D341Med (cell line): Measurements from ENCODE around the gene HMOX1.

Source experiments
- DNase-seq: peaks from one replicate; pipeline ENCODE4 v3.0.0; 2012; ENCODE audit warnings: low spot score

Gene HMOX1

DNA sequence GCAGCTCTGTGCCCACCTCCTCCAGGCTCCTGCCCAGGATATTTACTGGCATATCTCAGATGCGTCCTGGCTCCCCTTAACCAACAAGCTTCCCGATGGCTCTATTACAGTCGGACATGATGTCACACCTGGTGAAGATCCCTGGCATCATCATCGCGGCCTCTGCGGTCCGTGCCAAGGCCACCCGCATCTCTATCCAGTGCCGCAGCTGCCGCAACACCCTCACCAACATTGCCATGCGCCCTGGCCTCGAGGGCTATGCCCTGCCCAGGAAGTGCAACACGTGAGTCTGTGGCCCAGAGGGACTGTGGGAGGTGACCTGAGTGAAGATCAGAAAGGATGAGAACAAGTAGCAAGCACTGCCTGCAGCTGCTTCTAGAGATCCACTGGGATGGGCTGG lies 25.5 kb downstream of the HMOX1 start:
- DNase-seq, result no peak

DNA sequence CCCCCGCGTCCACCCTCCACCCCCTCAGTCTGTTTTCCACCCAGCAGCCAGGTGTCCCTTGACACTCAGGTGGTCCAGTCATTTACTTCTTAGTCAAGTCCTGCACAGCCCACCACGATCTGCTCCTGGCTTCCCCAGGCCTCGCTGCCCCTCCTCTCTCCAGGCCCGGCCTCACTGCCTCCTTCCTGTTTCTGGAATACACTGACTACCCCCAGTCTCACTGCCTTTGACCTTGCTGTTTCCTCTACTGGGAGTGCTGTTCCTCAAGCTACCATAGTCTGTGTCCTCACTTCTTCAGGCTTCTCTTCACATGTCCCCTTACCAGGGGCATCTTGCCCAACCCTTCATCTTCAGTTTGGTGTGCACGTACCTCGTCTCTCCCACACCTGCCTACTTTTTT lies 26.5 kb downstream of the HMOX1 start:
- DNase-seq, result no peak

DNA sequence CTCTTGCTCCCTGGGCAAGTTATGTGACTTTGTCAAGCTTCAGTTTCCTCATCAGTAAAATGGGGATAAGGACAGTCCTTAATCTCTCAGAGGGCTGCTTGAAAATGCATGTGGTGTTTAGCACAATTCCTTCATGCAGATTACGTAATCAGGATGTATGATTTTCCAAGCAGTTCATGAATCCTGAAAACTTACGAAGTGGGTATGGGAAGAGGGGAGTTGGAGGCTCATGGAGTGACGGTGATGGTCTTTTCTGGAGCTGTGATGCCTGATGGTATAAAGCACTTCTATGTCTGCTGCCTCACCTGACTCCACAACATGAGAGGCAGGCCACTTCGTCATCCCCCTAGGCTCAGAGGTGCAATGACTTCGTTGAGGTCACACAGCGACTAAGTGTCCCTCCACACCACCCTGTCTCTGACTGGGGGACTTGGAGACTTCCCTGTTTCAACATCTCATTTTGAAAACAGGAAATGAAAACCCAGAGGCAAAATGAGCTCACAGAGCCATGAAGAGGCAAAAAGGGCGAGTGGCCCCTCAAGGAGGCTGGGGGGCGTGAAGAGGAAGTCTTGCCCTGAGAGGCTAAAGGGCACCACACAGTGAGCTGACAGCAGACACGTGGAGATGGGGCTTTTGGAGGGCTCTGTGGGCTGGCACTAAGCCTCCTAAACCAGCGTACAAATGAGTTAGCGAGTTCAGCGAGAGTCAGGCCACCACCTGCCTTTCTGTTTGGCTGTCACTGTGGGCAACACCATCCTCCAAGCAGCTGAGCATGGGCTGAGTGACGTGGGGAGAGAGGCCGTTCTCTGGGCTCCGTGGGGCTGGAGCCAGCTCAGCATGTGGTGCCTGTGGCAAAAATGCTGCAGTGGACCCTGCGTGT lies 29.1 kb downstream of the HMOX1 start:
- no peak for DNase-seq

DNA sequence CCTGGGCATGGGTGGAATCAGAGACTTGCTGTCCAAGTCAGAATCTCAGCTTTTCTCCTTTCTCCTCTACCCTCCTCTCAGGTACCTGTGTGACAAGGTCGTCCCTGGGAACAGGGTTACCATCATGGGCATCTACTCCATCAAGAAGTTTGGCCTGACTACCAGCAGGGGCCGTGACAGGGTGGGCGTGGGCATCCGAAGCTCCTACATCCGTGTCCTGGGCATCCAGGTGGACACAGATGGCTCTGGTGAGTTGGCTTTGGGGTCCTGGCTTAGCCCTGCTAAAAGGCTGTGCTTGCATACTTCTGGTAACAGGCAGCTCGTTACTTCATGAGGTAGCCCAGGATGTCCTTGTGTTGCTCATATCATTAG lies 29.8 kb downstream of the HMOX1 start:
- no peak for DNase-seq

DNA sequence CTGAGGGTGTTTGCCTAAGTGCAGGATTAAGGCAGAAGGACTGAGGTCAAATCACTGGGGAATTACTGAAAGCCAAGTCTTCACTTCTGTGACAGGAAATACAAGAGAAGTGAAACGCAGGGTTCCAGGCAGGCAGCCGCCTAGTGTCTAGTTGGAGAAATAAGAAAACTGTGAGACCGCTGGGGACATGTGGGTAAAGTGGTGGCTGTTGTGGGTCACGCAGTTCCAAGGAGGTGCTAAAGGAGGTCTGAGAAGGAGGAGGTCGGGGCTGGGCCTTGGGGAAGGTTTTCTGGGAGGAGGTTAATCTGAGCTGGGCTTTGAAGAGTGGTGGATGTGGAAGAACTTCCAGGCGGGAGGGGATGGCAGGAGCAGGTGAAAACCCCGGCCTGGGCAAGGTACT lies 30.2 kb downstream of the HMOX1 start:
- DNase-seq, result no peak

DNA sequence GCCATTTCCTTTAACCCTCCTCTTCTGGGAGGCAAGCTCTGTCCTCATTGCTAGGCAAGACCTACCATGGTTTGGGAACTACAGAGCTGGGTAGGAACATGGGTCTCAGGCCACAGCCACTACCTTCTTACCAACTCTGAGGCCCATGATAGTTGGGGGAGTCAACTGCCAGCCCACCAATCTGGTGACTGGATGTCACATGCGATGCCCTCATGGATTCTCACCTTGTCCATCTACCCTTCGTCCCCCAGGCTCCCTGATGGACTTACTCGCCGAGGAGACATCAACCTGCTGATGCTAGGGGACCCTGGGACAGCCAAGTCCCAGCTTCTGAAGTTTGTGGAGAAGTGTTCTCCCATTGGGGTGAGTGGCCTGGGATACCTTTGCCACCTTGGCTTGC lies 32.7 kb downstream of the HMOX1 start:
- no peak for DNase-seq

DNA sequence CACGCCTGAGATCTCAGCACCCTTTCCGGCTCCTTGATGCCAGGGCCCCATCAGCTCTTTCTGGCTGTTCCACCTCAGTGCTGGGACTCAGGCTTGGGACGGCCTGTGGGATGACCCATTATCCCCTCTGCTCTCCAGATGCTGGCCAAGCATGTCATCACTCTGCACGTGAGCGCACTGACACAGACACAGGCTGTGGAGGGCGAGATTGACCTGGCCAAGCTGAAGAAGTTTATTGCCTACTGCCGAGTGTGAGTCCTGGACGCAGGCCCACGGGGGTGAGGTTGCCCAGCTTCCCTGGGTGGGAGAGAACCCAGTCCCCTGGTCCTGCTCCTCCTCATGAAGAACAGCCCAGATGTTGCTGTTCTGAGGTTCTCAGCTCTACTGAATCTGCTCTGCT lies 36.7 kb downstream of the HMOX1 start:
- no peak for DNase-seq

DNA sequence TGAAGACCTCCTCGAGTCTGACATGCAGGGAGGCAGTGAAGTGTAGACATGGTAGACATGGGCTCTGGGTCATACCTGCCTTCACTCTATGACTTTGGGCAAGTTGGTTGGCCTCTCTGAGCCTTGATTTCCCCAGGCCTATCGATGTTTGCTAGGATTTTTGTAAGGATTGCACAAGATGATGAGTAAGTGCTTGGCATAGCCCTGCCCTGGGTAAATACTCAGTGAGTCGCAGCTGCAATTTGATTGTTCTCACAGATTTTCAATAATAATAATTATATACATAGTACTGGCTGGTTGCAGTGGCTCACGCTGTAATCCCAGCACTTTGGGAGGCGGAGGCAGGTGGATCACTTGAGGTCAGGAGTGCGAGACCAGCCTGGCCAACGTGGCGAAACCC lies 37.2 kb downstream of the HMOX1 start:
- no peak for DNase-seq

DNA sequence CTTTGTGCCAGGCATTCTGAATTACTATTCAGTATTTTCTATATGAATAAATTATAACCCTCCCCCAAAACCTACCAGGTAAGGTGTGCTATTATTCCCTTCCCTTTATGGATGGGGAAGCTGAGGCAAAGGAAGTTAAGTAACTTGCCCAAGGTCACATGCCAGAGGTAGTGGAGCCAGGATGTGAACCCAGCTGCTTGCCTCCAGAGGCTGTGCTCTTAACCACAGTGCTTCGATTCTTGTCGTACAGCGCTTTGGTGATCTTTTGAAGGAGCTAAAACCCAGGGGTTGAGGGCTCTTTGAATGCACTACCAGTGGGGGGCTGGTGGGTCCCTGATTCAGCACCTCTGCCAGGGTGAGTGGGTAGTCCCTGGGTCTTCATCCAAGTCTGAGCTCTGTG lies 37.8 kb downstream of the HMOX1 start:
- no peak for DNase-seq

DNA sequence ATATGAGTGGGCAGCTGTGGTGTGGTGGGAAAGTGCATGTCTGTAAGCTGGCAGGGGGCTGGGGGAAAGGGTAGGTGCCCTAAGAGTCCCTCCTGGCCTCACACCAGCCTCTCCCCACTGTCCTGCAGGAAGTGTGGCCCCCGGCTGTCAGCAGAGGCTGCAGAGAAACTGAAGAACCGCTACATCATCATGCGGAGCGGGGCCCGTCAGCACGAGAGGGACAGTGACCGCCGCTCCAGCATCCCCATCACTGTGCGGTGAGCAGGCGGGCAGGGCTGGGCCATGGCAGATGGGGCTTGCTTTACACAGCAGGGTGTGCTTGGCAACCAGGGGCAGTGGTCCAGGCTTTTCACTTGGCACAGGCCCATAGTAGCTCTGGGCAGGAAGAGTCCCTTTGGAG lies 38.9 kb downstream of the HMOX1 start:
- DNase-seq, result no peak

DNA sequence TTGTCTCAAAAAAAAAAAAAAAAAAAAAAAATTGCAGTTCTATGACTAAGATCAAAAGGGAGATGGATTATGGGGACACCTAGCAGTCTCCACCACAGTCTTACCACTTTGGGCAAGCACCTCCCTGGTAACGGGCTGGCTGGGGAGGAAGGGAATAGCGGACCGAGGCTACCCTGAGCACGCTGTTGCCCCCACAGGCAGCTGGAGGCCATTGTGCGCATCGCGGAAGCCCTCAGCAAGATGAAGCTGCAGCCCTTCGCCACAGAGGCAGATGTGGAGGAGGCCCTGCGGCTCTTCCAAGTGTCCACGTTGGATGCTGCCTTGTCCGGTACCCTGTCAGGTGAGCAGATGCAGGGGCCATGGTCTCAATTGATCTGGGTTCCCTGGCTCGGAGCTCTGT lies 40.2 kb downstream of the HMOX1 start:
- DNase-seq, result no peak

DNA sequence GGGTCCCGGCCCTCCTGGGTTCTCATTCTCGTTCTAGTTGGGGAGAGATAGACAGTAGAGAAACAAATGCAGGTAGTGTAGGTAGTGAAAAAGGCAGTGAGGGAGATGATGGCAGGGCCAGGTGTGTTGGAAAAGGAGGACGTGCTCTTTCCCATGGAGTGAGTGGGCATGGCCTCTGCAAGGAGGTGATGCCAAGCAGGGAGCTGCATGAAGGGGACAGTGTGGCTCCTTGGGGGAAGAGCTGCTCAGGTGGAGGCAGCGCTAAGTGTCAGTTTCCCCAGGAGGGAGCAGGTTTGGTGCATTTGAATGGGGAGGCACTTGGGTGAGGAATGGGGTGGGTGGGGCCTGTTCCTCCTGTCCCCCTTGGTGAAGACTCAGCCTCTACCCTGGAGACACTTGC lies 41.2 kb downstream of the HMOX1 start:
- DNase-seq, result no peak

DNA sequence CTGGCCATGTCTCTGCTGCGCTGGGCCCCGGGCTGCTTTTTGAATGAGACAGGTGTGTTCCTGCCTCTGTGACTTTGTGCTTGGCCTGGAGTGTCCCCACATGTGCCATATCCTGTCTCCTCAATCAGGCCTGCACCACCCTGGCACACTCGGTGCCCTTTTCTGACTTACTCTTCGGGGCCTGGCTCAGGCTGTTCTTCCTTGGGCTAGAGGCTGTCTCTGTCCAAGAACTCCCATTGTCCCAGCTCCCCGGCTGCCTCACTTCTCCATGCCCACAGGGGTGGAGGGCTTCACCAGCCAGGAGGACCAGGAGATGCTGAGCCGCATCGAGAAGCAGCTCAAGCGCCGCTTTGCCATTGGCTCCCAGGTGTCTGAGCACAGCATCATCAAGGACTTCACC lies 42.0 kb downstream of the HMOX1 start:
- DNase-seq, result no peak

DNA sequence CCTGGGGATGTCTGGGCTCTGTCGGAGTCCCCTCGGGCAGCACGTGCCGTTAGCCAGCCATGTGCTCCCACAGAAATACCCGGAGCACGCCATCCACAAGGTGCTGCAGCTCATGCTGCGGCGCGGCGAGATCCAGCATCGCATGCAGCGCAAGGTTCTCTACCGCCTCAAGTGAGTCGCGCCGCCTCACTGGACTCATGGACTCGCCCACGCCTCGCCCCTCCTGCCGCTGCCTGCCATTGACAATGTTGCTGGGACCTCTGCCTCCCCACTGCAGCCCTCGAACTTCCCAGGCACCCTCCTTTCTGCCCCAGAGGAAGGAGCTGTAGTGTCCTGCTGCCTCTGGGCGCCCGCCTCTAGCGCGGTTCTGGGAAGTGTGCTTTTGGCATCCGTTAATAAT lies 43.2 kb downstream of the HMOX1 start:
- no peak for DNase-seq

DNA sequence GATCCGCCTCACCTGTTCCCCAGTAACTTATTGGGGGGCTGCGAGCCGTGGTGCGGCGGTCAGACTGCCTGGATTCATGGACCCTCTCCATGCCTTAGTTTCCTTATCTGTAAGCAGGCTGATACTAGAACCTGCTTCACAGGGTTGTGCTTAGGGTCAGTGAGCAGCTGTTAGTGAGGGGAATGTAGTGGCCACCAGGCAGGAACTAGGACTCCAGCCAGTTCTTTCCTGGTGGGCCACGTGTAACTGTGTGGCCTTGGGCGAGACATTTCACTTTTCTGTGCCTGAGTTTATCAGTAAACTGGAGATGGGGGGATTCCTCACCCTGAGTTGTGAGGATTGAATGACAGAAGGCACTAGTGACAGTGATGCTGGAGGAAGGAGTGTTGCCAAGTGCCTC lies 43.9 kb downstream of the HMOX1 start:
- DNase-seq, result no peak

DNA sequence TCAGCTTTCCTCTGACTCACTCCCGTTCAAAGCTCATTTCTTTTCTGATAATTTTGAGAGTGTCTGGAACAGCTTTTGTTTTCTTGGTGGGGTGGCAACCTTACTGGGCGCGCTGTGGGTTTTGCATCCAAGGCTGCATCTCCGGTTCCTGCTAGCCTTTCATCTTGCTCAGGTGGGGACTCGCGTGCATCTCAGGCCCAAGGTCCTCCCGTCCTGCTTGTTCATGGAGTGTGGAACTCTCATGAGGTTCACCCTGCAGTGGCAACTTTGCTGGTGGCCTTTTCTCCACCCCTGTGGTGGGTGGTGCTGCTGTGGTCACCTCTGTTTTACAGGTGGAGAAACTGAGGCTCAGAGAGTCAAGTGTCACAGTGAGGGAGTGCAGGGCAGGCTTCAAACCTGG lies 44.6 kb downstream of the HMOX1 start:
- DNase-seq, result no peak

DNA sequence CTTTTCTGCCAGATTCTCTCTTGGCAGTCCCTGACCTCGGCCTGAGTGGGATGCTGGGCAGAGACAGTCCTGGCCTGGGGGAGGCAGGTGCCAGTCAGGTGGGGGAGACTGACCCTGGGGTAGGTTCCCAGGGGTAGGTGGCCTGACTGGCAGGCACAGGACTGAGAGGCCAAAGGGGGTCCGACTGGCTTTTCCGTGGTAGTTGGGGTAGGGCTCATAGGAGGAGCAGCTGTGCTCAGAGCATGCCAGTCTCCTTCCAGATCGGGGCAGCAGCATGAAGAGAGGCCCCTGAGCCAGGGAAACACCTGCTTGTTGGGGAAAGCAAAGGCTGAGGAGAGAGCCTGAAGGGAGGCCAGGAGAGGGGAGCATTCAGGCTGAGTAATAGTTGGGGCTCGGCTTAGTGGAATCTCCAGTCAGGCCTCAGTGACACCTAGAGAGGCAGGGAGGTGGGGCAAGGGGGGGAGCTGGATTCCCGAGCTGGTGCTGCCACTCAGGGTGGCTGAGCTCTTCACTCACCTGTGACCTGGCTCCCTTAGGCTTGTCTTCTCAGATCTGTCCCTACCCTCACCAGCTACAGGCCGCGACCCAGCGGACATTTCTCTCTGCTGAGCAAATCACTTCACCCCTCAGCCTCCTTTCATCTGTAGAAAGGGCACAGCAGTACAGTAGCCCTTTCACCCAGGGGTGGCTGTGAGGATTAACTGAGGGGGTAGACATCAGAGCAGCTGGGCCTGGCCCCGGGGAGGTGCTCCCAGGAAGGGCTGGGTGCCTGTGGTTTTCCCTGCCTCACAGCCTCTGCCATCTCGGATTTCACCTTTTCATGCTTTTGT lies 45.3 kb downstream of the HMOX1 start:
- no peak for DNase-seq

DNA sequence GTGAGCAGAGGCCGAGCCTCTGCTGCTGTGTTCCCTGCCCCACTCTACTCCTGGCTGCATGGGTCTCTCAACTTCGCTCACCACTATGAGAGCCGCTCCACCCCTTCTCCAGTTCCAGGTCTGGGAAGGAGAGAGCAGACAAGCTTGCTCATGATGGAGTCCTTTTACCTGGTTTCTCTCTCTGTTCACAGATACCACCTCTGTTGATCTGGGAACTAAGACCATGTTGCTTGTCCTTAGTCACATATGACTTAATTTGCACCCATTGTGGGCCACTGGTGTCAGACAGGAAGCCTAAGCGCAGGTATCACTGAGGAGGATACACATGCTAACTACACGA lies 45.9 kb downstream of the HMOX1 start:
- no peak for DNase-seq

DNA sequence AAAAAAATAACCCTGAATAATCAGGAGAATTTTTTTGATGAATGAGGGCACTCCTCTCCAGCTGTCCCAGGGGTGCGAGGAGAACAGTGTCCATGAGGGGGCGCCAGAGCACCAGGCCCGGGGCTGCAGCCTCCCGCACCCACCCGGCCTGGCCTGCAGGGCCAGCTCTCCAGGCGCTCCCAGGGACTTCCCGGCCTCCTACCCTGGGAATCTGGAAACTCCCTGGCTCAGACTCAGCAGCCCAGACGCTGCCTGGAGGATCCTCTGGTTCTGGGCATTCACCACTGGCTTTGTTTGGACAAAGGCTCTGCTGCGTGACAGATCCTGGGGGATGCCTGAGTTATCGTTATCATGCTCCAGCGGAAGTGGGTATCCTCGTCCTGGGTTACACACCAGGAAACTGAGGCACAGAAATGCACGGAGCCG lies 50.0 kb downstream of the HMOX1 start:
- DNase-seq, result peak; percentile 96

DNA sequence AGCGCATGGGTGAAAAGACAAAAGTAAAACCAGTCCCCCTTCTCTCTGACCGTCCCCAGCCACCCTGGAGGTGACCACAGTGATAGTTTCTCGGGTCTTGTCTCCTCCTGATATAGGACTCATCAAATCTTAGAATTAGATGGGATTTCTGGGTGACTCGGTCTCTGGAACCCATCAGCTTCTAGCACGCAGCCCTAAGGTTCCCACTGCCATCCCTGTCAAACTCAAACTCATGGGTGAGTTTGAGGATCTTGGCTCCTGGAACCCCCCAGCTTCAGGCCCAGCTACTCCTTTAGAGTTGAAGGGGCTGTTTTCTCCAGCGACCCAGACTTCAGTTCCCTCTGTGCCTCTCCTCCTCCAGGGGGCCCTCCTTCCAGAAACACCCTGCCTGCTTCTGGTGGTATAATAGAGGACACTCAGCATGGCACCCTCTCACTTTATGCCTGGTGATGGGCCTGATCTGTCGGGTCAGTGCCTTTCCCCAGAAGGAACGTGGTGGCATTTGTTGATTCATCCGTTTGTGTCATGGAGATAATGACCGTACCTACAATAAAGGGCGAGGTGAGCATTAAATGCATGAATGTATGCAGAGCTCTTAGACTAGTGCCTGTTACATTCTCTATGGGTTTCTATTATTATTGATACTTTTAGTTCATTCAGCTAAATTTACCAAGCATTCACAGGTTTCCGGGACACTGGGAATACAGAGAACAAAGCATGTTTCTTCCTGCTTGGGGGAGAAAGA lies 50.8 kb downstream of the HMOX1 start:
- DNase-seq, result no peak

DNA sequence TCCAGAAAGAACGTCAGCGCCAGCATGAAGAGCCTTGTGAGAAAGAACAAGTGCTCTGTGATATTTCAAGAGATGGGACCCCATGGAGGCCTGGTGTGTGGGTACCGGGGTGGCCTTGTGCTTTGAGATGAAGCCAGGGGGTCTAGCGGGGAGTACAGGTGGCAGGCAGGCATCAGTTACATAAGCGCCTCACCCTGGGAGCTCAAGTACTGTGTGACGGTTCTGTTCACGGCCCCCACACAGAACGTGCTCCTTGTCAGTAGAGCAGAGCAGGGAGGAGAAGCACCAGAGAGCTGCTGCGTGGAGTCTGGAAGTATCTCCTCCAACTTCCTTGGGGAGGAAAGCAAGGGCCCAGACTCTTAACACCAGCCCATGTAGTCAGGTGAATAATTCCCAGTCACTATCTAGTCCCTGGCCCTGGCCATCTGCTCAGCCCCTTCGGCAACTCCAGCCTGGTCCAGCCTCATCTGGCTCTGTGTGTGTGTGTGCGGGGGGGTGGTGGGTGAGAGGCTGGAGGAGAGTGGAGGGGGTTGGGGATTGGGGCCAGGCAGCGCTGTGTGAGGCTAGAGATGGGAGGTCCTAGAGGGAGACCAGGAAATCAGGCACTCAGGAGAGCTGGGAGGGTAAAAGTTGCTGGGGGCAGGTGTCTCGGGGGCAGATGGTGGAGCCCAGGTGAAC lies 51.5 kb downstream of the HMOX1 start:
- DNase-seq, result no peak

DNA sequence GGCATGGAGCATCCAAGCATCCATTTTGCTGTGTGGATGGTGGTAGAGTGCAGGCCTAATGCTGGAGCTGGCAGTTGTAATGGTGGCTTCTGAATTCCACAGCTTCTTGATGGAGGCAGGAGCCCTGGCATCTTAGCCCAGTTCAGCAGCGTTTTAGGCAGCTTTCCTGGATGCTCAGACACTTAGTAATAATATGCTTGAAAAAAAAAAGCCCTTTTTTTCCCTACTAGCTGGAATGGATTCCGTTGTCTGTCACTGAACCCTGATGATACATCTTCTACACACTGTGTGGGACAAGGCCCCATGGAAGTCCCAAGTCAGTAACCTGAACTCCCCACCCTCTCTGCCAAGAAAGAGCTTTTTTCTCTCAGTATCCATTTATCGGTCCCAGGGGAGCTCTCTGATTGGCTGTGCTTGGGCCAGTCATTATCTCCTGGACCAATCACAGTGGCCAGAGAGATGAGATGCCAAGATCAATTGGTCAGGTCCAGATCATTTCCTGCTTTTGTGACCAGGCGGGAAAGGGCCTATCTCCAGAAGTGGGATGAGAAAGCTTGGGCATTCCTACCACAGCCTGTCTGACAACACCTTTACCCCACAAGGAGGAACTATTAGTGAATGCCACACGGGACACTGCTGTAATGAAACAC lies 53.3 kb downstream of the HMOX1 start:
- DNase-seq, result no peak
